Stimulated activated CD8-positive, alpha-beta memory T cell treated with anti-CD3 and anti-CD28 coated beads, Interleukin-7, amount 100 ng/mL, for 1 hour (primary cell): ENCODE data around the gene IRF9.

Source experiments
- DNase-seq, 2 donors: peaks; one replicate each; pipeline ENCODE4 v3.0.0-alpha.2; 2020; ENCODE audit warnings: low read depth in 2 of 2

The IRF9 gene

GRCh38 chr14:24131549-24131966, 29.5 kb upstream of the IRF9 start:
- no peak for DNase-seq

- DNase-seq = no peak
Measured at GRCh38 chr14:24132061-24132685, 28.9 kb upstream of the IRF9 start.

GRCh38 chr14:24132976-24133375, 28.1 kb upstream of the IRF9 start:
- no peak for DNase-seq

GRCh38 chr14:24133735-24134134, 27.3 kb upstream of the IRF9 start:
- no peak for DNase-seq

- DNase-seq = no peak
Measured at GRCh38 chr14:24135584-24135833, 25.6 kb upstream of the IRF9 start.

GRCh38 chr14:24135834-24136683, 25.0 kb upstream of the IRF9 start, which contains the start of gene PSME1:
PSME1 (plus strand) TSS chr14:24136194; CDS start chr14:24136263, 69 bp downstream.
- peak; percentile 92 to 94 for DNase-seq

- DNase-seq = no peak
Measured at GRCh38 chr14:24136684-24137528, 24.2 kb upstream of the IRF9 start.

- no peak for DNase-seq
Measured at GRCh38 chr14:24137529-24138395, 23.3 kb upstream of the IRF9 start.

GRCh38 chr14:24138396-24139271, 22.4 kb upstream of the IRF9 start:
- DNase-seq = no peak

- DNase-seq = no peak
Measured at GRCh38 chr14:24139272-24139934, 21.7 kb upstream of the IRF9 start.

- peak; percentile 97 to 98 for DNase-seq
Measured at GRCh38 chr14:24141097-24141880, 19.8 kb upstream of the IRF9 start, which contains the start of gene EMC9. EMC9 (minus strand) TSS chr14:24141591; CDS start chr14:24141304, 287 bp downstream.

GRCh38 chr14:24143511-24143910, 17.6 kb upstream of the IRF9 start:
- no peak for DNase-seq

GRCh38 chr14:24144451-24144850, 16.6 kb upstream of the IRF9 start:
- DNase-seq = no peak

- DNase-seq = no peak
Measured at GRCh38 chr14:24145219-24145618, 15.8 kb upstream of the IRF9 start.

- no peak for DNase-seq
Measured at GRCh38 chr14:24145690-24146452, 15.2 kb upstream of the IRF9 start.

- DNase-seq = peak; percentile 68 to 70
Measured at GRCh38 chr14:24146453-24146977, 14.6 kb upstream of the IRF9 start, which contains the start of gene PSME2. PSME2 (minus strand) TSS chr14:24146610; CDS start chr14:24146581, 29 bp downstream.

GRCh38 chr14:24146978-24147760, 13.9 kb upstream of the IRF9 start, which contains the start of gene RNF31:
RNF31 (plus strand) TSS chr14:24147498; CDS start chr14:24147699, 201 bp downstream.
- DNase-seq = peak; percentile 89 to 94
